CD14-positive monocyte (primary cell): ENCODE results near the gene SPAG5. TPM values are rescaled to one million over a fixed set of nuclear protein-coding genes. Genes with fewer than 3 reads are reported as not detected.
A peak's percentile ranks its signal among the peaks of the same experiment; 100 is the strongest.

Source experiments
- DNase-seq, 3 donors: peaks; one replicate each; pipeline ENCODE4 v3.0.0-alpha.2; 2011 to 2022
- H2AFZ ChIP-seq: 2 replicates; pipeline ENCODE4 v1.6.0; 2012; ENCODE audit warnings: mild to moderate bottlenecking, low read depth, low read length, inconsistent platforms; ENCODE audit not compliant: insufficient read depth, poor library complexity, severe bottlenecking
- H3K27ac ChIP-seq, 2 donors: 1 replicate in 1 of 2; 2 replicates in 1 of 2; pipeline ENCODE4 v1.5.1; 2012 to 2013; ENCODE audit warnings: low read length in 2 of 2, control low read depth in 1 of 2, inconsistent platforms in 1 of 2, low read depth in 1 of 2, mild to moderate bottlenecking in 1 of 2
- H3K27me3 ChIP-seq, 2 donors: one replicate each; pipeline versions ENCODE4 v1.6.0 to v1.6.1; 2011 to 2013; ENCODE audit warnings: low read length in 2 of 2; ENCODE audit not compliant: control insufficient read depth in 2 of 2, insufficient read depth in 2 of 2
- H3K36me3 ChIP-seq, 2 donors: replicated peaks in 1 of 2; 1 replicate in 1 of 2; 2 replicates in 1 of 2; pipeline versions ENCODE4 v1.5.1 to v1.6.1; 2012 to 2013; ENCODE audit warnings: low read length in 2 of 2, control low read depth in 1 of 2, inconsistent platforms in 1 of 2, mild to moderate bottlenecking in 1 of 2; ENCODE audit not compliant: insufficient read depth in 2 of 2, control insufficient read depth in 1 of 2
- H3K4me1 ChIP-seq, 2 donors: 1 replicate in 1 of 2; 2 replicates in 1 of 2; pipeline versions ENCODE4 v1.5.1 to v1.6.1; 2012 to 2013; ENCODE audit warnings: low read length in 2 of 2, control low read depth in 1 of 2, inconsistent platforms in 1 of 2, mild to moderate bottlenecking in 1 of 2, moderate library complexity in 1 of 2; ENCODE audit not compliant: insufficient read depth in 2 of 2, control insufficient read depth in 1 of 2
- H3K4me2 ChIP-seq: replicated peaks from 2 replicates; pipeline ENCODE3; 2012; ENCODE audit warnings: low read length, moderate library complexity, mild to moderate bottlenecking; ENCODE audit not compliant: poor library complexity, severe bottlenecking; ENCODE audit errors: extremely low read depth
- H3K4me3 ChIP-seq, 3 experiments: fragments of 200-600 bp in 1 of 3; sonication (generic) in 1 of 3; replicated peaks in 1 of 3; 1 replicate in 2 of 3; 2 replicates in 1 of 3; pipeline ENCODE4 v1.5.1; 2011 to 2013; ENCODE audit warnings: low read length in 3 of 3, mild to moderate bottlenecking in 3 of 3, control low read depth in 2 of 3, low read depth in 2 of 3, inconsistent platforms in 1 of 3, moderate library complexity in 1 of 3
- H3K79me2 ChIP-seq: 2 replicates; pipeline ENCODE4 v1.6.0; 2012; ENCODE audit warnings: mild to moderate bottlenecking, control low read depth, inconsistent platforms, low read length, moderate library complexity; ENCODE audit not compliant: insufficient read depth
- H3K9ac ChIP-seq: 2 replicates; pipeline ENCODE4 v1.6.0; 2017; ENCODE audit warnings: low read length, mild to moderate bottlenecking; ENCODE audit not compliant: insufficient read depth, poor library complexity, severe bottlenecking
- H3K9me3 ChIP-seq, 2 donors: replicated peaks in 1 of 2; 1 replicate in 1 of 2; 2 replicates in 1 of 2; pipeline versions ENCODE4 v1.5.1 to v1.6.1; 2012 to 2013; ENCODE audit warnings: low read length in 2 of 2, control low read depth in 1 of 2; ENCODE audit not compliant: control insufficient read depth in 1 of 2, insufficient read depth in 1 of 2
- H4K20me1 ChIP-seq: 2 replicates; pipeline ENCODE4 v1.6.0; 2012; ENCODE audit warnings: mild to moderate bottlenecking, low read length, control low read depth, moderate library complexity; ENCODE audit not compliant: insufficient read depth
- H3K27ac Mint-ChIP-seq, 7 donors: one replicate each; pipeline ENCODE4 v1.8.0; 2020; ENCODE audit warnings: mild to moderate bottlenecking in 7 of 7, mixed read lengths in 7 of 7, moderate library complexity in 6 of 7, inconsistent platforms in 2 of 7
- H3K27me3 Mint-ChIP-seq, 3 donors: one replicate each; pipeline ENCODE4 v1.8.0; 2021 to 2022; ENCODE audit warnings: low read depth in 3 of 3, mild to moderate bottlenecking in 3 of 3, mixed read lengths in 3 of 3, moderate library complexity in 3 of 3, inconsistent platforms in 1 of 3
- H3K36me3 Mint-ChIP-seq, 2 donors: one replicate each; pipeline ENCODE4 v1.8.0; 2020; ENCODE audit warnings: mixed read lengths in 2 of 2, inconsistent platforms in 1 of 2, mild to moderate bottlenecking in 1 of 2
- H3K4me1 Mint-ChIP-seq: one replicate; pipeline ENCODE4 v1.8.0; 2020; ENCODE audit warnings: mild to moderate bottlenecking, mixed read lengths
- H3K4me3 Mint-ChIP-seq, 2 donors: one replicate each; pipeline ENCODE4 v1.8.0; 2020; ENCODE audit warnings: mild to moderate bottlenecking in 2 of 2, mixed read lengths in 2 of 2, moderate library complexity in 1 of 2
- H3K9me3 Mint-ChIP-seq, 7 donors: one replicate each; pipeline ENCODE4 v1.8.0; 2020 to 2022; ENCODE audit warnings: mixed read lengths in 7 of 7, mild to moderate bottlenecking in 6 of 7, moderate library complexity in 6 of 7, inconsistent platforms in 2 of 7
- WGBS: methylation state at CpG from one replicate; pipeline ENCODE4 v1.1.5; 2013; ENCODE audit warnings: missing lambda C conversion rate; ENCODE audit not compliant: insufficient coverage; 5-methylcytosine and 5-hydroxymethylcytosine counted together
- intact Hi-C, 2 donors: fragments of 100-400 bp; cut with micrococcal nuclease; formaldehyde crosslinking; loops; one replicate each; pipeline versions ENCODE4 v1.15.0 to v1.15.1; 2023
- polyA plus RNA-seq, 3 donors: library from polyadenylated mRNA; depleted of rRNA in 1 of 3; unstranded in 2 of 3; stranded (reverse) in 1 of 3; fragments of 300-500 nt in 2 of 3; fragments of >200 nt in 1 of 3; fragmentation: Illumina TruSeq in 2 of 3; gene quantifications; 1 replicate in 2 of 3; 2 replicates in 1 of 3; pipeline ENCODE4 v1.2.3, GENCODE V29; 2012 to 2021
- TF ChIP-seq, protein P1 (sequence below): fragments of 200-600 bp; IDR thresholded peaks from one replicate; pipeline ENCODE4 v1.8.0; 2022; ENCODE audit warnings: antibody characterized with exemption, mild to moderate bottlenecking

The SPAG5 gene
- polyA plus RNA-seq, 3 donors = 7.7 TPM; not detected in 2

DNA sequence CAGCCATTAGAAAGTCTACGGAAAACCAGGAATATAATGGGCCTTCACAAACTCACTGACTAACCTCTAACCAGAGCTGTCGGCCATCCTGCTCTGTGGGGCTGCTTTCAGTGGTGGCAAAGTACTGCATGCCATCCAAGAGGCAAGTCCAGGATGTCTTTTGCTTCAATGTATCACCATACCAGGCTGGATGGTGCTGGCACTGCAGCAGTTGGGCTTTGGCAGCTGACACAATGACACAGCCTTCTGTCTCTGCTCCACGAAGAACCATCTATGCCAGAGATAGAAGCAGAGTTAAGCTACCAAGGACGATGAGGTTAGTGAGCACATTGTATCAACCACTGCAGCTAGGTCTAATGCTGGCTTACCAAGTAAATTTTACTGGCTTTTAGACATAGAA is 24.9 kb upstream of the SPAG5 start:
- Histone ChIP-seq H3K4me2 (no peak overlapping the region), H3K79me2 (no peaks in the 10 kb centered on the region), H3K27ac (peak overlapping the region in 1 of 2 donors; percentile 14), H3K4me1 (no peaks in the 10 kb centered on the region), H3K9me3 (no peaks in the 10 kb centered on the region), H3K36me3 (peaks cover 93 to 98% of the 10 kb centered on the region in 2 donors), H2AFZ (no peak overlapping the region), H3K4me3 (no peak overlapping the region), H3K9ac (no peak overlapping the region), H3K27me3 (no peaks in the 10 kb centered on the region), H4K20me1 (peaks cover 65% of the 10 kb centered on the region)
- peaks cover 89 to 96% of the 10 kb centered on the region in 2 donors for H3K36me3 Mint-ChIP-seq
- WGBS = 100% methylated on average over 1 of the region's 4 CpGs
- no peaks in the 10 kb centered on the region for H3K9me3 Mint-ChIP-seq
- intact Hi-C loops = no loop called here
- H3K27ac Mint-ChIP-seq = no peak overlapping the region
- TF ChIP-seq, protein P1, sequence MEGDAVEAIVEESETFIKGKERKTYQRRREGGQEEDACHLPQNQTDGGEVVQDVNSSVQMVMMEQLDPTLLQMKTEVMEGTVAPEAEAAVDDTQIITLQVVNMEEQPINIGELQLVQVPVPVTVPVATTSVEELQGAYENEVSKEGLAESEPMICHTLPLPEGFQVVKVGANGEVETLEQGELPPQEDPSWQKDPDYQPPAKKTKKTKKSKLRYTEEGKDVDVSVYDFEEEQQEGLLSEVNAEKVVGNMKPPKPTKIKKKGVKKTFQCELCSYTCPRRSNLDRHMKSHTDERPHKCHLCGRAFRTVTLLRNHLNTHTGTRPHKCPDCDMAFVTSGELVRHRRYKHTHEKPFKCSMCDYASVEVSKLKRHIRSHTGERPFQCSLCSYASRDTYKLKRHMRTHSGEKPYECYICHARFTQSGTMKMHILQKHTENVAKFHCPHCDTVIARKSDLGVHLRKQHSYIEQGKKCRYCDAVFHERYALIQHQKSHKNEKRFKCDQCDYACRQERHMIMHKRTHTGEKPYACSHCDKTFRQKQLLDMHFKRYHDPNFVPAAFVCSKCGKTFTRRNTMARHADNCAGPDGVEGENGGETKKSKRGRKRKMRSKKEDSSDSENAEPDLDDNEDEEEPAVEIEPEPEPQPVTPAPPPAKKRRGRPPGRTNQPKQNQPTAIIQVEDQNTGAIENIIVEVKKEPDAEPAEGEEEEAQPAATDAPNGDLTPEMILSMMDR = no peak
- H3K4me1 Mint-ChIP-seq = no peaks in the 10 kb centered on the region
- H3K27me3 Mint-ChIP-seq = no peaks in the 10 kb centered on the region
- DNase-seq = no peak
- no peak overlapping the region for H3K4me3 Mint-ChIP-seq

DNA sequence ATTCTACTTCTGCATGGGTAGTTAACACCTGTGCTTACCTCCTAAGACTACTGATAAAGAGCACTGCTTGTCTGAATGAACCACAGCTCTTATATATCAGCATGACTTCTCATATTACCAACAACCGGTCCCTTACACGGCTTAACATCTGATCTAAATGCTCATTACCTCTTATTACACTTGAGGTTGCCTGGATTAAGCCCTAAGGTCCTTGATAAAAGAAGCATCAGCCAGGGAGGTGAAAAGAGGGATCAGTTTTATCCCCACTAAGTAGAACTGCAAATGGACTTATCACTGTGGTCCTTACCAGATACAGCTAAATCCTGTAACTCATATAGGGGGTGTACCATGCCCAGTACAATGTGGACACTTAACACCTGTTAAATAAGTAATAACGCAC is 23.4 kb upstream of the SPAG5 start:
- no peak for DNase-seq
- H3K4me1 ChIP-seq = no peaks in the 10 kb centered on the region
- no peak overlapping the region for H3K4me2 ChIP-seq
- no peaks in the 10 kb centered on the region for H3K27me3 Mint-ChIP-seq
- no peak overlapping the region for H3K4me3 Mint-ChIP-seq
- H3K36me3 ChIP-seq = peaks cover 96 to 98% of the 10 kb centered on the region in 2 donors
- WGBS = no CpG with 5 or more reads among the region's 3 CpGs
- no peak overlapping the region for H3K27ac Mint-ChIP-seq
- TF ChIP-seq, protein P1 = no peak
- peaks cover 53% of the 10 kb centered on the region for H4K20me1 ChIP-seq
- H3K27ac ChIP-seq = no peak overlapping the region
- H3K9me3 ChIP-seq = no peaks in the 10 kb centered on the region
- peaks cover 89 to 96% of the 10 kb centered on the region in 2 donors for H3K36me3 Mint-ChIP-seq
- no peaks in the 10 kb centered on the region for H3K79me2 ChIP-seq
- intact Hi-C loops = no loop called here
- no peak overlapping the region for H2AFZ ChIP-seq
- H3K4me3 ChIP-seq = no peak overlapping the region
- H3K27me3 ChIP-seq = no peaks in the 10 kb centered on the region
- no peaks in the 10 kb centered on the region for H3K4me1 Mint-ChIP-seq
- no peak overlapping the region for H3K9ac ChIP-seq
- H3K9me3 Mint-ChIP-seq = no peaks in the 10 kb centered on the region
